MM.1S (cell line): ENCODE results near the gene GAST.

Experiments used
- DNase-seq: peaks from one replicate; pipeline ENCODE4 v3.0.0-alpha.2; 2015
- H2AFZ ChIP-seq: fragments of 300-600 bp; sonication (generic); 2 replicates; pipeline ENCODE4 v1.6.0; 2016; ENCODE audit warnings: antibody characterized with exemption, low read length
- H3F3A ChIP-seq: fragments of 300-600 bp; sonication (generic); 2 replicates; pipeline ENCODE4 v1.6.1; 2016; ENCODE audit warnings: mild to moderate bottlenecking, antibody characterized with exemption, low read length, moderate library complexity, mixed read lengths; ENCODE audit not compliant: insufficient read depth
- H3K27ac ChIP-seq: fragments of 300-600 bp; sonication (generic); 2 replicates; pipeline ENCODE4 v1.5.1; 2016; ENCODE audit warnings: mild to moderate bottlenecking, low read length
- H3K27me3 ChIP-seq: fragments of 300-600 bp; sonication (generic); replicated peaks from 2 replicates; pipeline ENCODE4 v1.6.0; 2016; ENCODE audit warnings: low read length; ENCODE audit not compliant: insufficient read depth
- H3K36me3 ChIP-seq: fragments of 300-600 bp; sonication (generic); replicated peaks from 2 replicates; pipeline ENCODE4 v1.6.1; 2016; ENCODE audit warnings: mild to moderate bottlenecking, low read length, mixed read lengths; ENCODE audit not compliant: insufficient read depth
- H3K4me1 ChIP-seq: fragments of 300-600 bp; sonication (generic); 2 replicates; pipeline ENCODE4 v1.6.1; 2016; ENCODE audit warnings: low read length, mixed read lengths
- H3K4me2 ChIP-seq: fragments of 300-600 bp; sonication (generic); 2 replicates; pipeline ENCODE4 v1.6.0; 2016; ENCODE audit warnings: low read depth, low read length
- H3K4me3 ChIP-seq: fragments of 300-600 bp; sonication (generic); 2 replicates; pipeline ENCODE4 v1.5.1; 2016; ENCODE audit warnings: low read length, mixed read lengths
- H3K79me2 ChIP-seq: fragments of 300-600 bp; sonication (generic); 2 replicates; pipeline ENCODE4 v1.6.1; 2016; ENCODE audit warnings: mixed run types, low read length, mixed read lengths
- H3K9ac ChIP-seq: fragments of 300-600 bp; sonication (generic); 2 replicates; pipeline ENCODE4 v1.6.1; 2016; ENCODE audit warnings: low read length, mixed read lengths
- H3K9me2 ChIP-seq: fragments of 300-600 bp; sonication (generic); replicated peaks from 2 replicates; pipeline ENCODE4 v1.6.1; 2016; ENCODE audit warnings: mild to moderate bottlenecking, low read length, mixed read lengths; ENCODE audit not compliant: insufficient read depth
- H3K9me3 ChIP-seq: fragments of 300-600 bp; sonication (generic); replicated peaks from 2 replicates; pipeline ENCODE4 v1.6.1; 2016; ENCODE audit warnings: mild to moderate bottlenecking, low read length, mixed read lengths; ENCODE audit not compliant: insufficient read depth
- H4K20me1 ChIP-seq: fragments of 300-600 bp; sonication (generic); 2 replicates; pipeline ENCODE4 v1.6.1; 2016; ENCODE audit warnings: mild to moderate bottlenecking, low read length, moderate library complexity, mixed read lengths; ENCODE audit not compliant: insufficient read depth
- EZH2 ChIP-seq: fragments of 300-600 bp; sonication (generic); optimal IDR thresholded peaks from 2 replicates; pipeline ENCODE3; 2017; ENCODE audit warnings: low read depth, mild to moderate bottlenecking, antibody characterized with exemption, low read length, mixed read lengths
- EZH2phosphoT487 ChIP-seq: fragments of 300-600 bp; sonication (generic); IDR thresholded peaks from 2 replicates; pipeline ENCODE4 v1.6.1; 2018; ENCODE audit warnings: antibody characterized with exemption, low read length
- TF ChIP-seq, protein P1 (sequence below): fragments of 300-600 bp; sonication (generic); IDR thresholded peaks from 2 replicates; pipeline ENCODE4 v1.5.1; 2016; ENCODE audit warnings: antibody characterized with exemption, low read length, mixed read lengths

Gene GAST

GRCh38 chr17:41748275-41748674, 36.1 kb downstream of the GAST start:
- Histone ChIP-seq H3K4me2 (no peak overlapping the region), H3K36me3 (no peaks in the 10 kb centered on the region), H3K27ac (no peak overlapping the region), H3K27me3 (no peaks in the 10 kb centered on the region), H3K79me2 (no peaks in the 10 kb centered on the region), H4K20me1 (no peaks in the 10 kb centered on the region), H3K4me1 (no peaks in the 10 kb centered on the region), H3K4me3 (no peak overlapping the region), H3K9me3 (no peaks in the 10 kb centered on the region), H2AFZ (no peak overlapping the region), H3K9ac (no peak overlapping the region), H3K9me2 (no peaks in the 10 kb centered on the region), H3F3A (no peaks in the 10 kb centered on the region)
- DNase-seq = no peak
- no peak for TF ChIP-seq EZH2
- TF ChIP-seq EZH2phosphoT487 = no peak
- TF ChIP-seq, protein P1, sequence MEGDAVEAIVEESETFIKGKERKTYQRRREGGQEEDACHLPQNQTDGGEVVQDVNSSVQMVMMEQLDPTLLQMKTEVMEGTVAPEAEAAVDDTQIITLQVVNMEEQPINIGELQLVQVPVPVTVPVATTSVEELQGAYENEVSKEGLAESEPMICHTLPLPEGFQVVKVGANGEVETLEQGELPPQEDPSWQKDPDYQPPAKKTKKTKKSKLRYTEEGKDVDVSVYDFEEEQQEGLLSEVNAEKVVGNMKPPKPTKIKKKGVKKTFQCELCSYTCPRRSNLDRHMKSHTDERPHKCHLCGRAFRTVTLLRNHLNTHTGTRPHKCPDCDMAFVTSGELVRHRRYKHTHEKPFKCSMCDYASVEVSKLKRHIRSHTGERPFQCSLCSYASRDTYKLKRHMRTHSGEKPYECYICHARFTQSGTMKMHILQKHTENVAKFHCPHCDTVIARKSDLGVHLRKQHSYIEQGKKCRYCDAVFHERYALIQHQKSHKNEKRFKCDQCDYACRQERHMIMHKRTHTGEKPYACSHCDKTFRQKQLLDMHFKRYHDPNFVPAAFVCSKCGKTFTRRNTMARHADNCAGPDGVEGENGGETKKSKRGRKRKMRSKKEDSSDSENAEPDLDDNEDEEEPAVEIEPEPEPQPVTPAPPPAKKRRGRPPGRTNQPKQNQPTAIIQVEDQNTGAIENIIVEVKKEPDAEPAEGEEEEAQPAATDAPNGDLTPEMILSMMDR = no peak

GRCh38 chr17:41750862-41751261, 38.7 kb downstream of the GAST start:
- H3K9me2 ChIP-seq = no peaks in the 10 kb centered on the region
- H3K4me3 ChIP-seq = no peak overlapping the region
- no peak overlapping the region for H3K9ac ChIP-seq
- no peak overlapping the region for H3K4me2 ChIP-seq
- H3K9me3 ChIP-seq = no peaks in the 10 kb centered on the region
- H4K20me1 ChIP-seq = no peaks in the 10 kb centered on the region
- no peaks in the 10 kb centered on the region for H3F3A ChIP-seq
- H3K27ac ChIP-seq = no peak overlapping the region
- H3K79me2 ChIP-seq = no peaks in the 10 kb centered on the region
- TF ChIP-seq EZH2phosphoT487 (no peak), EZH2 (no peak)
- TF ChIP-seq, protein P1 = no peak
- no peak overlapping the region for H2AFZ ChIP-seq
- peaks cover 3% of the 10 kb centered on the region for H3K4me1 ChIP-seq
- DNase-seq = no peak
- no peaks in the 10 kb centered on the region for H3K36me3 ChIP-seq
- no peaks in the 10 kb centered on the region for H3K27me3 ChIP-seq

DNA sequence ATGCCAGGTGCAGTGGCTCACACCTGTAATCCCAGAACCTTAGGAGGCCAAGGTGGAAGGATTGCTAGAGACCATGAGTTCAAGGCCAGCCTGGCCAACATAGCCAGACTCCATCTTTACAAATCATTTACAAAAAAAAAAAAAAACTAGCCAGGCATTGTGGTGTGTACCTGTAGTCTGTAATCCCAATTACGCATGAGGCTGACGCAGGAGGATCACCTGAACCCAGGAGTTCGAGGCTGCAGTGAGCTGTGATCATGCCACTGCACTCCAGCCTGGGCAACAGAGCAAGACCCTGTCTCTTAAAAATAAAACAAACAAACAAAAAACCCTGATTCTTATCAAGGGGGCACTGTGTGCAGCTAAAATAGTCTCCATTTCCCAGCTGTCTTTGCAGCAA, 39.2 kb downstream of the GAST start:
- Histone ChIP-seq H3K79me2 (no peaks in the 10 kb centered on the region), H3K27me3 (no peaks in the 10 kb centered on the region), H3K4me3 (no peak overlapping the region), H3K4me1 (peaks cover 7% of the 10 kb centered on the region), H3K36me3 (no peaks in the 10 kb centered on the region), H3K27ac (no peak overlapping the region), H3K4me2 (no peak overlapping the region), H3K9me2 (no peaks in the 10 kb centered on the region), H4K20me1 (no peaks in the 10 kb centered on the region), H2AFZ (no peak overlapping the region), H3K9ac (no peak overlapping the region), H3K9me3 (no peaks in the 10 kb centered on the region), H3F3A (no peaks in the 10 kb centered on the region)
- DNase-seq = no peak
- no peak for TF ChIP-seq EZH2
- TF ChIP-seq, protein P1 = no peak
- TF ChIP-seq EZH2phosphoT487 = no peak
